NT2/D1 (cell line): ENCODE data around the gene DLG2.

Experiments
- DNase-seq: peaks from one replicate; pipeline ENCODE4 v3.0.0-alpha.2; 2011; ENCODE audit warnings: low read depth, low spot score
- H3K27me3 ChIP-seq: 2 replicates; pipeline ENCODE4 v1.6.0; 2011; ENCODE audit warnings: mild to moderate bottlenecking; ENCODE audit not compliant: insufficient read length, insufficient read depth
- H3K36me3 ChIP-seq: 2 replicates; pipeline ENCODE4 v1.6.1; 2011; ENCODE audit warnings: mild to moderate bottlenecking, low read length, mixed read lengths; ENCODE audit not compliant: insufficient read depth, insufficient read length
- H3K4me1 ChIP-seq: 2 replicates; pipeline ENCODE4 v1.5.1; 2011; ENCODE audit not compliant: insufficient read depth, insufficient read length
- H3K4me3 ChIP-seq: 2 replicates; pipeline ENCODE4 v1.5.1; 2011; ENCODE audit warnings: low read depth; ENCODE audit not compliant: insufficient read length
- H3K9ac ChIP-seq: 2 replicates; pipeline ENCODE4 v1.6.0; 2011; ENCODE audit warnings: low read depth; ENCODE audit not compliant: insufficient read length
- H3K9me3 ChIP-seq: 2 replicates; pipeline ENCODE4 v1.5.1; 2011; ENCODE audit warnings: mild to moderate bottlenecking, low read length; ENCODE audit not compliant: insufficient read depth
- SUZ12 ChIP-seq: IDR thresholded peaks from 2 replicates; pipeline ENCODE4 v1.6.1; 2011; ENCODE audit not compliant: insufficient read length, insufficient read depth; ENCODE audit errors: extremely low read depth
- YY1 ChIP-seq: IDR thresholded peaks from 2 replicates; pipeline ENCODE4 v1.6.1; 2011; ENCODE audit not compliant: insufficient read length, insufficient read depth
- ZNF274 ChIP-seq: IDR thresholded peaks from 2 replicates; pipeline ENCODE4 v1.6.1; 2011; ENCODE audit warnings: mild to moderate bottlenecking, low read depth, low read length

DLG2 gene

GRCh38 chr11:85526564-85526963 is 100.6 kb downstream of the DLG2 start:
- TF ChIP-seq SUZ12 (no peak), YY1 (no peak), ZNF274 (no peak)
- Histone ChIP-seq H3K9ac (no peak overlapping the region), H3K4me1 (no peaks in the 10 kb centered on the region), H3K9me3 (peaks cover 30% of the 10 kb centered on the region; the same call in 1 of the 2 replicates), H3K36me3 (no peaks in the 10 kb centered on the region), H3K27me3 (no peaks in the 10 kb centered on the region), H3K4me3 (no peak overlapping the region)
- no peak for DNase-seq

- Histone ChIP-seq H3K4me3 (no peak overlapping the region), H3K36me3 (no peaks in the 10 kb centered on the region), H3K9ac (no peak overlapping the region), H3K27me3 (no peaks in the 10 kb centered on the region), H3K4me1 (no peaks in the 10 kb centered on the region), H3K9me3 (peaks cover 34% of the 10 kb centered on the region; the same call in 1 of the 2 replicates)
- no peak for DNase-seq
- TF ChIP-seq SUZ12 (no peak), YY1 (no peak), ZNF274 (no peak)
Observed at GRCh38 chr11:85525686-85526085, 101.5 kb downstream of the DLG2 start.

DNA sequence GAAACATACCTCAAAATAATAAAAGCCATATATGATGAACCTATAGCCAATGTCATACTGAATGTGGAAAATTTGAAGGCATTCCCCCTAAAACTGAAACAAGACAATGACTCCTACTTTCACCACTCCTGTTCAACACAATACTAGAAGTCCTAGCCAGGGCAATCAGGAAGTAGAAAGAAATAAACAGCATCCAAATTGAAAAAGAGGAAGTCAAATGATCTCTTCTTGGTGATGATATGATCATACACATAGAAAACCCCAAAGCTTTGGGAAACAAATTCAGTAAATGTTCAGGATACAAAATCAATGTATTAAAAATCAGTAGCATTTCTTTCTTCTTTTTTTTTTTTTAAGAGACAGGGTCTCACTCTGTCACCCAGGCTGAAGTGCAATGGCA is 109.9 kb downstream of the DLG2 start:
- no peak for DNase-seq
- H3K27me3 ChIP-seq, result no peaks in the 10 kb centered on the region
- no peaks in the 10 kb centered on the region for H3K36me3 ChIP-seq
- H3K9me3 ChIP-seq, result peaks cover 18% of the 10 kb centered on the region; the same call in 1 of the 2 replicates
- no peak for TF ChIP-seq YY1
- no peak for TF ChIP-seq SUZ12
- TF ChIP-seq ZNF274, result no peak
- H3K4me3 ChIP-seq, result no peak overlapping the region
- H3K9ac ChIP-seq, result no peak overlapping the region
- no peaks in the 10 kb centered on the region for H3K4me1 ChIP-seq

DNA sequence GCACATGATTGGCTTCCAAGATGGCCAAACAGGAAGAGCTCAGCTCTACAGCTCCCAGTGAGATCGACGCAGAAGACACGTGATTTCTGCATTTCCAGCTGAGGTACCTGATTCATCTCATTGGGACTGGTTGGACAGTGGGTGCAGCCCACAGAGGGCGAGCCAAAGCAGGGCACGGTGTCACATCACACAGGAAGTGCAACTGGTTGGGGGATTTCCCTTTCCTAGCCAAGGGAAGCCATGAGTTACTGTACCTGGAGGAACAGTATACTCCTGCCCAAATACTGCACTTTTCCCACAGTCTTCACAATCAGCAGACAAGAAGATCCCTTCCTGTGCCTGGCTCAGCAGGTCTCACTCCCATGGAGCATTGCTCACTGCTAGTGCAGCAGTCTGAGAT is 131.2 kb downstream of the DLG2 start:
- no peak for DNase-seq
- H3K27me3 ChIP-seq, result no peaks in the 10 kb centered on the region
- H3K36me3 ChIP-seq, result no peaks in the 10 kb centered on the region
- H3K9me3 ChIP-seq, result no peaks in the 10 kb centered on the region
- H3K4me1 ChIP-seq, result no peaks in the 10 kb centered on the region
- no peak overlapping the region for H3K9ac ChIP-seq
- no peak overlapping the region for H3K4me3 ChIP-seq
- TF ChIP-seq ZNF274, result no peak
- TF ChIP-seq YY1, result no peak

DNA sequence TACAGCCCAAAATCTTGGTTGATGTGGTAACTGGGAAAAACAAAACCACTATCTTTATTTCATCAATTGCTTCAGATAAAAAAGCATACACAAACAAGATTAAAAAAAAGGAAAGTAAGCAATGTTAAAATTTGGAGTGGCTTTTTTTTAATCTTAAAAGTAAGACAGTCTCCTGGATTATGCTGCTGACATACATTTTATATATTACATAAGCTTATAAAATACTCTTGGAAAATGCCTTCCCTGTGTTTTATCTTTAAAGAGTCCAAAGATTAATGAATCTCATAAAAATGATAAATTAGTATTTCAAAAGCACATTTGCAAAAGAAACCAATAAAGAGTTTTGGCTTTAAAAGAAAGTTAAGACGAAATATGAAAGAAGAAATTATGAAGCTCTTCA is 132.7 kb downstream of the DLG2 start:
- no peak overlapping the region for H3K9ac ChIP-seq
- no peaks in the 10 kb centered on the region for H3K9me3 ChIP-seq
- no peaks in the 10 kb centered on the region for H3K36me3 ChIP-seq
- no peak for DNase-seq
- no peaks in the 10 kb centered on the region for H3K4me1 ChIP-seq
- TF ChIP-seq ZNF274 (no peak), YY1 (no peak), SUZ12 (no peak)
- H3K4me3 ChIP-seq, result no peak overlapping the region
- no peaks in the 10 kb centered on the region for H3K27me3 ChIP-seq

GRCh38 chr11:85485902-85486301 is 141.2 kb downstream of the DLG2 start:
- TF ChIP-seq YY1 (no peak), ZNF274 (no peak), SUZ12 (no peak)
- H3K9me3 ChIP-seq, result no peaks in the 10 kb centered on the region
- H3K4me3 ChIP-seq, result no peak overlapping the region

DNA sequence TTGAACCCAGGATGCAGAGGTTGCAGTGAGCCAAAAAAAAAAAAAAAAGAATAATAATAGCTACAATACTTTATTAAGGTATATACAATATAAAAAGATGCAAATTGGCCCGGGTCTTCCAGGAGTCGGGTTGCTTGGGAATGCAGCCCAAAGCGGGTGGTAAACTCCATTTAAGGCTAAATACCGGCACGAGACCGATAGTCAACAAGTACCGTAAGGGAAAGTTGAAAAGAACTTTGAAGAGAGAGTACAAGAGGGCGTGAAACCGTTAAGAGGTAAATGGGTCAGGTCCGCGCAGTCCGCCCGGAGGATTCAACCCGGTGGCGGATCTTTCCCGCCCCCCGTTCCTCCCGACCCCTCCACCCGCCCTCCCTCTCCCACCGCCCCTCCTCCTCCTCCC is 143.3 kb downstream of the DLG2 start:
- TF ChIP-seq SUZ12, result no peak
- no peak for TF ChIP-seq ZNF274
- TF ChIP-seq YY1, result no peak
- Histone ChIP-seq H3K9ac (no peak overlapping the region), H3K9me3 (no peaks in the 10 kb centered on the region)

More at GRCh38 chr11:85485902-85486301, 141.2 kb downstream of the DLG2 start:
- H3K27me3 ChIP-seq, result no peaks in the 10 kb centered on the region
- H3K9ac ChIP-seq, result no peak overlapping the region
- DNase-seq, result no peak
- no peaks in the 10 kb centered on the region for H3K36me3 ChIP-seq
- H3K4me1 ChIP-seq, result no peaks in the 10 kb centered on the region

DNA sequence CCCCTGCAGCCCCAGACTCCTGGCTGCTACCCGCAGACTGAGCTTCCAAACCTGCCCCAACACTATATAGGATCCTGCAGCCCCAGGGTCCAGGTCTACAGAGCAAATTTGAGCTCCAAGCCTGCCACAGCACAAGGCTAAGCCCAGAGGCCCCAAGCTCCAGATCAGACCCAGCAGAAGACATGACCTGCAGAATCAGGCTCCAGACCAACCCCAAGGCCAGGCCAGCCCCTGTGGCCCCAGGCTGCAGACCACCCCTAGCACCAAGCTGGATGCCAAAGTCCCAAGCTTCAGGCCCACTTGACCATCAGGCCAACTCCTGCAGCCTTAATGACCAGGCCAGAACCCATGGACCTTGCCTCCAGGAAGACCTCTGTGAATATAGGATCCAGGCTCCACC is 145.3 kb downstream of the DLG2 start:
- Histone ChIP-seq H3K9ac (no peak overlapping the region), H3K4me3 (no peak overlapping the region), H3K9me3 (no peaks in the 10 kb centered on the region), H3K36me3 (no peaks in the 10 kb centered on the region), H3K4me1 (no peaks in the 10 kb centered on the region), H3K27me3 (no peaks in the 10 kb centered on the region)
- TF ChIP-seq YY1 (no peak), SUZ12 (no peak)
- DNase-seq, result no peak

More for the DNA sequence above, 143.3 kb downstream of the DLG2 start:
- no peaks in the 10 kb centered on the region for H3K36me3 ChIP-seq
- H3K4me3 ChIP-seq, result no peak overlapping the region
- no peaks in the 10 kb centered on the region for H3K27me3 ChIP-seq
- no peaks in the 10 kb centered on the region for H3K4me1 ChIP-seq
- DNase-seq, result no peak
